Islet of Langerhans (tissue), 1 donor: ENCODE data around the gene RAB36.

ENCODE experiments used
- FAIRE-seq: peaks from one replicate; lab custom pipeline; 2011; peaks lifted over from hg19 to GRCh38; lab: Jason Lieb, UNC

Gene RAB36

GRCh38 chr22:23182309-23183060 is 37.2 kb downstream of the RAB36 start:
- no peak for FAIRE-seq

GRCh38 chr22:23183061-23183698 is 37.9 kb downstream of the RAB36 start:
- no peak for FAIRE-seq

- FAIRE-seq: no peak
Observed at GRCh38 chr22:23184100-23184763, 39.0 kb downstream of the RAB36 start.

- no peak for FAIRE-seq
Observed at GRCh38 chr22:23184764-23185113, 39.5 kb downstream of the RAB36 start.

DNA sequence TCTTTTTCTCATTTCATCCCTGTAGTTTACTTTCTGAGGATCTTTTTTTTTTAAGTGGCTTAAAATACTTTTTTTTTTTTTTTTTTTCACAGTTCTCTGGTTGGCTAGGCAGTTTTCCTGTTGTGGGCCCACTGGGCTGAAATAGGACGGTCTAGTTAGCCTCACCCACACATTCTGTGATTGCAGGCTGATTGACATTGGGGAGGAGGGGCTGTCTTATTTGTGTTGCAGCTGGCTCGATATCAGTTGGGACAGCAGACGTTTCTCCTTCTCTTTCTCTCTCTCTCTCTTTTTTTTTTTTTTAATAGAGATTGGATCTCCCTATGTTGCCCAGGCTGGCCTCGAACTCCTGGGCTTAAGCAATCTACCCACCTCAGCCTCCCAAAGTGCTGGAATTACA is 41.9 kb downstream of the RAB36 start:
- no peak for FAIRE-seq

DNA sequence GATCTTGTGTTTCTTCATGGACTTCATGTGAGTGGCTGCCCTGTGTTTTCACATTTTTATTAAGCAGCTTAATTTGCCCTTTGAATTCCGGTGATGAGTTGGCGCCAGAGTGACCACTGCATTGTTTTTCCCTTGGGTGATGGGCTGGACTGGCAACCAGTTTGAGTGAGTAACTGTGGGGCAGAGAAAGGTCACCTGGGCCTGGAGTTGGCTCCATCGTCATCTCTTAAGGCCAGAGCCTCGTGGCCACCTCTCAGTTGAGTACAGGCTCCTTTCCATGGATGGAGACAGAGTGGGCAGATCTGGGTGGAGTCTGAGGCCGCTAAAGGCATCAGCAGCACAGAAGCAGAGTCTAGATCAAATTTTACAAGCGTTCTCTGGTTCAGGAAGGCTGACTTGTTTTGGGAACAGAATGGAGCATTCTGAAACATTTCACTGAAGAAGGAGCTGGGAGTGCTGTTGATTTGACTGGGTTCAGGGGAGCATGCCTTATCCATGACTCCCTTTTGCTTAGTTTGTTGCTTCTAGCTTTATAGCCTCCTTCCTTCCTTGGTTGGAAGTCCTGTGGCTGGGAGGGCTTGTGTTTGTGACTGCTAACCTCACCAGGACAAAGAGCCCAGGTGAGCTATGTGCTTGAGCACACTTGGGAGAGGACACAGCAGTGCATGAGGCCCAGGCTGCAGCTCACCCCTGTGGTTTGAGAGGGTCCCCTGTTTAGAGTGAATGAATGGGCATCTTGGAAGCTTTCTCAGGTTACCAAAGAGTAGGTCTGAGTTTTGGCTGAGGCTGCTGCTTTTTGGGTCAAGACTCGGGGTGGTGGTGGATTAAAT is 42.8 kb downstream of the RAB36 start:
- FAIRE-seq: no peak

DNA sequence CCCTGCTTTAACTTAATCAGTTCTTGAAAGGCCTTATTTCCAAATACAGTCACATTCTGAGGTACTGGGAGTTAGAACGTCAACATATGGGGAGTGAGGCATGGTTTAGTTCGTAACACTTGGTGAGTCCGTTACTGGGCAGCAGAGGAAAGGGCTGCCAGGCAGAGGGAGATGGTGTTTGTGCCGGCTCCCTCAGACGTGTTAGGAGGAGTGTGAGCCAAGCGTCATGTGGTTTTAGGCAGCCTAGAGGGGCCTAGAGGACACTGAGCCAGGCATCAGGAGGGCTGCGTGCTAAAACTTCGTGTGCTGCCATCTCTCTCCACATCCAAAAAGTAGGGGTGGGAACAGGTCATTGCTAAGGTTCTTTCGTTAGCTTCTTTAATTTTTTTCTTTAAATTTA is 45.2 kb downstream of the RAB36 start:
- FAIRE-seq: no peak

- FAIRE-seq: no peak
Observed at GRCh38 chr22:23192133-23192532, 46.9 kb downstream of the RAB36 start.

GRCh38 chr22:23192558-23192957 is 47.3 kb downstream of the RAB36 start:
- FAIRE-seq: no peak

DNA sequence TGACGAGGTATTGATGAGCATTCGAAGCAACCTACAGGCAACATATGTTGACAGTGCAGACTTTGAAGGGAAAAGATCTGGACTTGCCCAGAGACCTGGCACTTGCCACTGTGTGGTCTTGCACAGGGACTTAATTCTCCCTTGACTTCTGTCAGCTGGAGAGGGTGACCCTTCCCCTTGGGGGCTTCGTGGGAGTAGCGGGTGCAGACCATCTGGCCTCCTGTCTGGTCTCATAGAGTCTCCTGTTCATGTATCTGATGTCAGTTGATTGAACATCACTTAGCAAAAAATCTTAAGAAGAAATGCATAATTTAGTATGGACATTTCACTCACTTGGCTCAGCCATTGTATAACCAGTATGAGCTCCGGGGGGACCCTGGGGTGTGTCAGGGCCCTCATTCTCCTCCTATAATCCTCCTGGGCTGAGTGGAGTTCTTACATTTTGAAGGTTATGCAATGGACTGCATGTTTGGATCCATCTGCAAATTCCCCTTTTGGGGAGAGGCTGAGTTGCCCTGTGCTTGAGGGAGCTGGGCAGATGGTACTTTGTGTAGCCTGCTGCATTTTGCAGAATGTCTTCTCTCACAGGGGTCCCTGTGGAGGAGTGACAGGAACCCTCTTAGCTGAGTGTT is 48.0 kb downstream of the RAB36 start:
- no peak for FAIRE-seq

DNA sequence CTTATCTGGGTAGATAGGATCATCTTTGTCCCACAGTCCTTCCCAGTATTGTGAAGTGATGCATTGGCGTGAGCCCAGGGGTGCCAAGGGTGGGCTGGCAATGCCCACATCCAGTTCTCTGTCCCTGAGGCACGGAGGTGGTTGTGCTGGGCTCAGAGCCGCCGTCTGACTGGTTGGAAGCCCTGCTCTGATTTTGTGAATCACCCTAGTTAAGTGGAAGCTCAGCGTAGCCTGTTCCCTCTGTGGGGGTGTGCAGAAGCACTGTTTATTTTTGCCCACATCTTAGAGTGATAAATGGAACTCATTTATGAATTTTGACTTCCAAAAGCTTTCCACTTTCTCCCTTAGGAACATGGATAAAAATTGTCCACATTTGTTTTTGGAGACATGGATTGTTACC is 48.6 kb downstream of the RAB36 start:
- FAIRE-seq: no peak

GRCh38 chr22:23196165-23196564 is 50.9 kb downstream of the RAB36 start:
- FAIRE-seq: no peak

GRCh38 chr22:23197836-23198235 is 52.6 kb downstream of the RAB36 start:
- no peak for FAIRE-seq

DNA sequence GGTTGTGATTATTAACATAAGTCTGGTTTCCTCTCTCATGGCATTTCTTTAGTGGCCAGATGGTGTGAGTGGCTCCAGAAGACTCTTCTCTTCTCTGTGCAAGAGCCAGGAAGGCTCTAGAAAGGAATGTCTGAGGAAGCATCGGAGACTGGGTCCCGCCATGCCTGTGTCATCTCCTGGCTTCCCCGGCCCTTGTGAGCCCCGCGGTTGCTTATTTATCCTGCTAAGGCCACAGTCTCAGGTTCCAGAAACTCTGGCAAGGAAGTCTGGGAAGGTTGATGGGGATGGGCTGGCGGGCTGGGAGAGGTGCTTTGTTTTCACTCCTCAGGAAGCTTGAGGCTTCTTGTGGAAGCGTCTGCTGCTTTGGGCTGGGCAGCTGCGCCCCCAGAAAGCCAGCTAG is 53.9 kb downstream of the RAB36 start:
- no peak for FAIRE-seq

GRCh38 chr22:23200898-23201297 is 55.6 kb downstream of the RAB36 start:
- no peak for FAIRE-seq

DNA sequence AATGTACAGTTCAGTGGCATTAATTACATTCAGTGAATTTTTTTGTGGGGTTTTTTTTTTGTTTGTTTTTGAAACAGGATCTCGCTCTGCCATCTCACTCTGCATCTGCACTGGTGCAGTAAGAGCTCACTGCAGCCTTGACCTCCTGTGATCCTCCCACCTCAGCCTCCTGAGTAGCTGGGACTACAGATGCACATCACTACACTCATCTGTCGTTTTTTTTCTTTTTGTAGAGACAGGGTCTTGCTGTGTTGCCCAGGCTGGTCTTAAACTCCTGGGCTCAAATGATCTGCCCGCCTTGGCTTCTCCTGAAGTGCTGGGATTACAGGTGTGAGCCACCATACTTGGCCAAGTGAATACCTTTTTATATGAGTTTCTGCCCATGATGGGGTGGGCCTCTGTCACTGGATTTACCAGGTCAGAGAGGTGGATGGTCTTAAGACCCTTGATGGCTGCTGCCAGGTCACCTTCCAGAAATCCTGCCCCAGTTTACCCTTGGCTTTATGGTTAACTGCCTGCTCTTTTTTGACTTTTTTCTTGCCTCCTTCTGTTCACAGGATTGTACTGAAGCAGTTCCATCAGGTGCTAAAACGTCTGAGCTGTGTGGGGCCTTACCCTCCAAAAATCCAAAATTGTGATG is 57.7 kb downstream of the RAB36 start:
- no peak for FAIRE-seq

DNA sequence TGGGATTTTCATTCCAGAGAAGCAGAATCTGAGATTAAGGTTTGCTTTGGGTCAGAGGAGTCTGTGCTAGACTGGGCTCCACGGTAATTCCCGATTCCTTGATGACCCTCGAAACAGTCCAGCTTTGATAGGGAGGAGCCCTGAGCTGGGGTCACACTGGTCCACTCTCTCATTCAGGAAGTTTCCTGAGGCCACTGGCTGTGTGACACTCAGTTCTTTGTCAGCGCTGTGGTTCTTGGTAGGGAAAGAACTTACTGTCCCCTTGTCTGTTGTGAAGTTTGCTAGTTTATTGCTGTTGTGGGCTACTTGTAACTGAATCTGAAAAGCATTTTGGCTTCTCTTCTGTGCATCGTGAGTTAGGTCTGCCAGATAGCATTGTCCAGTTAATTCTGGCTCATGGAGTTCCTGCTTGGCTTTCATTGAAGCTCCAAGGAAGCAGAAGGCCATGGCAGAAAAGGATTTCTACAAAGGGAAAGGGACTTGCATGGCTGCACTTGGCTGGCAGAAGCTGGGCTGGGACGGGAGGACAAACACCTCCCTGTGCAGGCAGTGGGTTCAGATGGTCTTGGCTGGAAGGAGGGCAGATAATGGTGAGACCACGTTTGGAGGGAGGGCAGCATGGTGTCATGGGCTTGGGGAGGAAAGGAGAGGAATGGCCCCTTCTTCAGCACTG is 58.3 kb downstream of the RAB36 start:
- no peak for FAIRE-seq

DNA sequence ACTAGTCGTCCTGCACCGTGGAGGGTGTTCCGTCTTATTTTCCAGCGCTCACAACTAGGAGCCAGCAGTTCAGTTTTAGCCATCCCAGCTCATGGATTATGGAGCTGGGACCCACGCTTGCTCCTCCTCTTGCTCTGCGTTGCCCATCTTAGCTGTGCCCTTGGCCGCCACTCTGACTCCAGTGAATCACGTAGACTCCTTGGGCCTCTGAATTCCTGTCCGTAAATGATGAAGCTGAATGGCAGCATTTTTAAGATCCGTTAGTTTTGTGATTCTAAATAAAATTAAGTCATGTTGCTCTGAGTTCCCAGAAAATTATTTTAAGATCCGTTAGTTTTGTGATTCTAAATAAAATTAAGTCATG is 58.8 kb downstream of the RAB36 start:
- FAIRE-seq: no peak

GRCh38 chr22:23204541-23205157 is 59.4 kb downstream of the RAB36 start:
- no peak for FAIRE-seq

DNA sequence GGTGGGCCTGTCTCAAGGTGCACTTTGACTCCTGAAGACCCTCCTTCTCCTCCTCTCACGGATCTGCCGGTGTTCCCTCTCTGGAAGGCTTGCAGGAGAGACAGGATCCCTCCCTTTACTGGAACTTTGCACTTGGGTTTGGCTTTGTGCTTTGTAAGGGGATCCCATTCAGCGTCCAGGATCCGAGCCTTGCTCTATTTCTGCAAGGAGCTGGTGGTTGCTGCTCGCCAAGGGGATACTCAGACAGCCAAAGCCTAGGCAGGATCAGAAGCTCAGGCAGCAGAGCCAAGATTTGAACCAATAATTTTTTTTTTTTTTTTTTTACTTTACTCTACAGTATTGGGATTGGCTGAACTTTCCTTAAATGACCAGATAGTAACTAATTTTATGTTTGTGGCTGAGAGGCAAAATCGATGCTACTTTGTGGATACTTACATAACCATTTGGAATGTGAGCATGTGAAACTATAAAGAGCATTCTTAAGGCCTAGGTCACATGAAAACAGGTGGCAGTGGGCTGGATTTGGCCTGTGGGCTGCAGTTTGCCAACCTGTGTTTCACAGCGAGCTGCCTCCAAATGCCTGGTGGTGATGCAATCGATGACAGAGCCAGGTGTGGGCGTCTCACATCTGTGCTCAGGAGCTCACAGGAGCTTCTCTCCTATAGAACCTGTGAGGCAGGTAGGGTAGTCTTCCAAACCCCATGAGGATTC is 60.2 kb downstream of the RAB36 start:
- no peak for FAIRE-seq
